Measurements from ENCODE around the gene SUGP1.

GRCh38 chr19:19334063-19334988 is 14.0 kb upstream of the SUGP1 start:
- TF ChIP-seq POLR2A (IDR thresholded peaks at IDR 0.05) = no peak
- no peak for TF ChIP-seq CTCF (IDR thresholded peaks at IDR 0.05)
- TF ChIP-seq EP300 (IDR thresholded peaks at IDR 0.05) = no peak

Data from gastroesophageal sphincter (tissue), 3 donors.